Sigmoid colon (tissue), 4 donors: ENCODE data around the gene FAH.

Experiments used
- CTCF ChIP-seq, 4 experiments: fragments of 450-650 bp in 3 of 4; fragments of 200-600 bp in 1 of 4; IDR thresholded peaks; one replicate each; pipeline ENCODE4 v1.5.1; 2016 to 2019; ENCODE audit warnings: antibody characterized with exemption in 4 of 4, mild to moderate bottlenecking in 3 of 4, moderate library complexity in 2 of 4
- EP300 ChIP-seq, 4 donors: sonication (generic); formaldehyde crosslinking; IDR thresholded peaks; one replicate each; pipeline ENCODE4 v1.6.1; 2017; ENCODE audit warnings: antibody characterized with exemption in 4 of 4
- POLR2A ChIP-seq, 2 donors: fragments of 450-650 bp; IDR thresholded peaks; one replicate each; pipeline ENCODE4 v1.6.1; 2016; ENCODE audit warnings: antibody characterized with exemption in 2 of 2, mild to moderate bottlenecking in 2 of 2, moderate library complexity in 2 of 2
- POLR2AphosphoS5 ChIP-seq, 4 donors: sonication (generic); formaldehyde crosslinking; IDR thresholded peaks; one replicate each; pipeline ENCODE4 v1.6.1; 2017; ENCODE audit warnings: antibody characterized with exemption in 4 of 4

DNA sequence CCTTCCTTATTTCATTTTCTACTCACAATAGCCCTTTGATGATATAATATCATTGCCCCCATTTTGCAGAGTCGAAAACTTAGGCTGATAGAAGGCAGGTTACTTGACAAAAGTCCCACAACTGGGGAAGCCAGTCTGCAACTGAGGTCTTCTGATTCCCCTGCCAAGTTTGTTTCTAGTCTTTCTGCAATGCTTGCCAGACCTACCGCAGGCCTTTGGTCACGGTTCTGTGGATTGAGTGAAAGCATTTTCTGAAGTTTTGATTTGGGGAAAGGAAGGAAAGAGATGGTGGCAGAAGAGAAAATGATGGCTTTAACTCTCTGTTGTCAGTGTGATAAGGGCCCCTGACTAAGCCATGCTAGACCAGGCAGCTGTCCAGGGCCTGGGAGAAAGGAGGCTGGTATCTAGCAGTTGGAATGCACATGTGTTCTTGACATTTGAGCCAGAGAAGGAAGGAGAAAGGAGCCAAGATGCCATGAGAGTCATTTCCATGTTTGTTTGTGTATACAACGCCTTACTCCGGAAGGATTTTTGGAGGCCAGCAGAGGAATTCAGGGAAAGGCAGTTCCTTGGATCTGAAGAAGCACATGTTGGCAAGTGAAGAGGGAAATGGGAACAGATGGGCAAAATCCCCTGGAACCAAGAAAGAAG, 29.9 kb downstream of the FAH start:
- TF ChIP-seq CTCF (IDR thresholded peaks at IDR 0.05) = no peak
- no peak for TF ChIP-seq POLR2A (IDR thresholded peaks at IDR 0.05)
- TF ChIP-seq POLR2AphosphoS5 (IDR thresholded peaks at IDR 0.05) = no peak
- no peak for TF ChIP-seq EP300 (IDR thresholded peaks at IDR 0.05)
